ENCODE results near the gene TP53BP2. TPM values are rescaled to one million over a fixed set of nuclear protein-coding genes. Genes with fewer than 3 reads are reported as not detected.
A peak's percentile ranks its signal among the peaks of the same experiment; 100 is the strongest.
"Not testable (repeated sequence)": the region's sequence is repeated elsewhere in the genome, so short reads cannot be mapped to it uniquely, and the experiment has no call there.

TP53BP2 gene
- total RNA-seq, 1 donor from 2014 or later = 63.8 TPM

- Mint-ChIP-seq H3K4me3 (no peak overlapping the region), H3K27ac (no peak overlapping the region), H3K9me3 (no peaks in the 10 kb centered on the region), H3K27me3 (ENCODE audit: low read depth) (no peaks in the 10 kb centered on the region), H3K36me3 (peaks cover 32% of the 10 kb centered on the region), H3K4me1 (peaks cover 4% of the 10 kb centered on the region)
- DNase-seq (ENCODE audit: low spot score in 2 of 2, unreplicated experiment in 2 of 2) = no peak
- TF ChIP-seq CTCF (IDR thresholded peaks at IDR 0.05; ENCODE audit: unreplicated experiment) = no peak
Observed at GRCh38 chr1:223747838-223748335, 97.9 kb downstream of the TP53BP2 start.

GRCh38 chr1:223745731-223746130, 100.0 kb downstream of the TP53BP2 start:
- Mint-ChIP-seq H3K36me3 (peaks cover 23% of the 10 kb centered on the region), H3K4me3 (no peak overlapping the region), H3K27me3 (ENCODE audit: low read depth) (no peaks in the 10 kb centered on the region), H3K9me3 (no peaks in the 10 kb centered on the region), H3K27ac (no peak overlapping the region), H3K4me1 (peaks cover 9% of the 10 kb centered on the region)
- TF ChIP-seq CTCF (IDR thresholded peaks at IDR 0.05; ENCODE audit: unreplicated experiment) = no peak
- no peak for DNase-seq (ENCODE audit: low spot score in 2 of 2, unreplicated experiment in 2 of 2)

GRCh38 chr1:223742856-223743517, 102.8 kb downstream of the TP53BP2 start:
- DNase-seq (ENCODE audit: low spot score in 2 of 2, unreplicated experiment in 2 of 2) = no peak
- H3K27me3 Mint-ChIP-seq (ENCODE audit: low read depth) = no peaks in the 10 kb centered on the region

GRCh38 chr1:223741861-223742260, 103.9 kb downstream of the TP53BP2 start:
- Mint-ChIP-seq H3K4me3 (no peak overlapping the region), H3K9me3 (no peaks in the 10 kb centered on the region), H3K27me3 (ENCODE audit: low read depth) (no peaks in the 10 kb centered on the region), H3K27ac (peak overlapping the region; percentile 64), H3K4me1 (peaks cover 36% of the 10 kb centered on the region), H3K36me3 (peaks cover 12% of the 10 kb centered on the region)
- no peak for DNase-seq (ENCODE audit: low spot score in 2 of 2, unreplicated experiment in 2 of 2)
- TF ChIP-seq CTCF (IDR thresholded peaks at IDR 0.05; ENCODE audit: unreplicated experiment) = no peak

More at GRCh38 chr1:223742856-223743517, 102.8 kb downstream of the TP53BP2 start:
- H3K4me1 Mint-ChIP-seq = peaks cover 28% of the 10 kb centered on the region
- no peak overlapping the region for H3K27ac Mint-ChIP-seq
- H3K4me3 Mint-ChIP-seq = no peak overlapping the region
- no peak for TF ChIP-seq CTCF (IDR thresholded peaks at IDR 0.05; ENCODE audit: unreplicated experiment)
- no peaks in the 10 kb centered on the region for H3K9me3 Mint-ChIP-seq
- peaks cover 19% of the 10 kb centered on the region for H3K36me3 Mint-ChIP-seq

DNA sequence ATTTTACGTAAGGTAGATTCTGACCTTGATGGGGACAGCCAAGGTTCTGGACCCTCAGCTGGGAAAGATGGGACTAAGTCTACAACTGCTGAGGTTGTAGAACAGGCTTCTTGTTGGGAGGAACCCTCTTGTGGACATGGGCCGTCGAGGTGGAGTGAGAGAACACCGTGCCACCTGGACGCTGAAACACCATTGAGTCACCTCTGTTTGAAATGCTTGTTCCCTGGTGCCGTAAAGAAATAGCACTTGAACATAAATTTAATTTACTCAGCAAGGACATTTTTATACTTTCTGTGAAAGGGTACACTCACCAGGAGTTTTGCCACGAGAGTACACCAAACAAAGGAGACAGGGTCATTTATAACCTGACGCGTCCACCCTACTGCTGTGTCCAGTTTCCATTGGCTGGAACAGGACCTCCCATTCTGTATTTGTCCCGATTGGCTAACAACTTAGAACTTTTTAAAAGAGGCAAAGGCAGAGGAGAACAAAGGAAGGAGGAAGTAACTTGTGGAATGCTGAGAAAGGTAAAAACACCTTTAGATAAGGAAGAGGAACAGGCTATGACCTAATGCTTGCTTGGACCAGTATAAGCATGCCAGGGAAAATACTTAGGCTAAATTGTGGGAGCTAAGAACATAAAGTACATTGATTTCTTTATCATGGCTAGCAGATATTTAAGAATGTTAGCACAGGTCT, 105.6 kb downstream of the TP53BP2 start:
- Mint-ChIP-seq H3K36me3 (peaks cover 13% of the 10 kb centered on the region), H3K27ac (peak overlapping the region; percentile 96), H3K4me1 (peaks cover 38% of the 10 kb centered on the region)
- not testable (repeated sequence) for DNase-seq (ENCODE audit: low spot score in 2 of 2, unreplicated experiment in 2 of 2); H3K4me3 Mint-ChIP-seq; H3K27me3 Mint-ChIP-seq (ENCODE audit: low read depth); H3K9me3 Mint-ChIP-seq

- DNase-seq (ENCODE audit: low spot score in 2 of 2, unreplicated experiment in 2 of 2) = no peak
- peaks cover 41% of the 10 kb centered on the region for H3K4me1 Mint-ChIP-seq
- no peaks in the 10 kb centered on the region for H3K9me3 Mint-ChIP-seq
- peaks cover 13% of the 10 kb centered on the region for H3K36me3 Mint-ChIP-seq
- no peak for TF ChIP-seq CTCF (IDR thresholded peaks at IDR 0.05; ENCODE audit: unreplicated experiment)
- no peak overlapping the region for H3K4me3 Mint-ChIP-seq
- H3K27ac Mint-ChIP-seq = peak overlapping the region; percentile 96
- no peaks in the 10 kb centered on the region for H3K27me3 Mint-ChIP-seq (ENCODE audit: low read depth)
Observed at GRCh38 chr1:223739366-223740037, 106.2 kb downstream of the TP53BP2 start.

Measured in mesothelial cell of epicardium (in vitro differentiated cells).